Suprapubic skin (tissue), 4 donors: ENCODE data around the gene HOXB6. TPM values are rescaled to one million over a fixed set of nuclear protein-coding genes. Genes with fewer than 3 reads are reported as not detected.

Experiments used
- DNase-seq, 2 donors: peaks; one replicate each; pipeline ENCODE4 v3.0.0-alpha.2; 2019; ENCODE audit warnings: low spot score in 2 of 2
- H3K27ac ChIP-seq: fragments of 200-600 bp; sonication (generic); one replicate; pipeline ENCODE4 v1.5.1; 2019
- H3K27me3 ChIP-seq: fragments of 200-600 bp; sonication (generic); one replicate; pipeline ENCODE4 v1.5.1; 2019
- H3K36me3 ChIP-seq: fragments of 200-600 bp; sonication (generic); one replicate; pipeline ENCODE4 v1.5.1; 2019
- H3K4me1 ChIP-seq: fragments of 200-600 bp; sonication (generic); one replicate; pipeline ENCODE4 v1.5.1; 2019
- H3K4me3 ChIP-seq: fragments of 200-600 bp; sonication (generic); one replicate; pipeline ENCODE4 v1.5.1; 2019; ENCODE audit warnings: mild to moderate bottlenecking
- H3K9me3 ChIP-seq: fragments of 200-600 bp; sonication (generic); one replicate; pipeline ENCODE4 v1.5.1; 2019
- EP300 ChIP-seq: sonication (generic); formaldehyde crosslinking; IDR thresholded peaks from one replicate; pipeline ENCODE4 v1.6.1; 2017; ENCODE audit warnings: antibody characterized with exemption
- POLR2A ChIP-seq, 2 donors: fragments of 450-650 bp; IDR thresholded peaks; one replicate each; pipeline ENCODE4 v1.6.1; 2017; ENCODE audit warnings: antibody characterized with exemption in 2 of 2, mild to moderate bottlenecking in 2 of 2, moderate library complexity in 2 of 2
- POLR2AphosphoS5 ChIP-seq, 3 donors: sonication (generic); formaldehyde crosslinking; IDR thresholded peaks; one replicate each; pipeline ENCODE4 v1.6.1; 2017; ENCODE audit warnings: antibody characterized with exemption in 3 of 3
- WGBS: methylation state at CpG from one replicate; pipeline ENCODE4 v1.1.5; 2018; 5-methylcytosine and 5-hydroxymethylcytosine counted together
- total RNA-seq, 4 donors: library from RNA; depleted of rRNA; stranded (reverse); fragments of >200 nt; gene quantifications; one replicate each; pipeline ENCODE4 v1.1.0, GENCODE V29; 2016
- TF ChIP-seq, protein P1 (sequence below), 2 donors: fragments of 200-600 bp in 1 of 2; fragments of 450-650 bp in 1 of 2; sonication (generic) in 1 of 2; IDR thresholded peaks; one replicate each; pipeline ENCODE4 v1.5.1; 2016 to 2019; ENCODE audit warnings: antibody characterized with exemption in 2 of 2, mild to moderate bottlenecking in 1 of 2, moderate library complexity in 1 of 2

Gene HOXB6
- total RNA-seq, result 1 to 10 TPM in 2 of 4 donors, under 1 TPM in 1, not detected in 1; 0.39 to 4.5 (median 1.3) TPM

DNA sequence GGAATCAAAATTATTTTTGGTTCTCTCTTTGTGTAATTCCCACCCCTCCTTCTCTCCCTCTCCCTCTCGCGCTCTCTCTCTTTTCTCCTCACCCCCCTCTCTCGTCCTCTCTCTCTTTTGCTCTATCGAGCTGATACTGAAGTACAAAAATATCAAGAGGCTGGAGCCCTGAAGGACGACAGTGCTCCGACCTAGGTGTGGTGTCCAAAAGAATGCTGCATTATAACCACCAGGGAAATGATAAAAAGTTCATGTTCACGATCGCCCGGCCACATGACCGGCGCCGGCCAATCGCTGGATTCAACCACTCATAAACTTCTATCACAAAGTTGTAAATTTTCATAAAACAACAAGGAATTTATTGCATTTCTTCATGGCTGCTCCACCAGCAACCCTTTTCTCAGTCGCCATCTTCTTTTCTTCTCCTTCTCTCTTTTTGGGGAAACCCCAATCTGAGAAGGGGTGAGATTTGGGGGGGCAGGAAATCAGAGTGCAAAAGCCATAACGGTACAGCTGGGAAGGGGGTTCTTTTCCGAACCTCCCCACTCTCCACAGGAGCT lies at the start of gene HOXB6:
Gene HOXB6, minus strand, starts transcription at position 217 of the 560 bp plus-strand sequence. CDS start 6,836 bp downstream, outside the sequence.
- 11% methylated on average over 16 of the region's 16 CpGs for WGBS
- Histone ChIP-seq H3K36me3 (no peaks in the 10 kb centered on the region), H3K27me3 (peaks cover 61% of the 10 kb centered on the region), H3K27ac (peak within 1 kb of the TSS; percentile 72), H3K4me1 (peaks cover 38% of the 10 kb centered on the region), H3K9me3 (no peaks in the 10 kb centered on the region), H3K4me3 (peak within 1 kb of the TSS; percentile 54)
- TF ChIP-seq POLR2AphosphoS5 (IDR thresholded peaks at IDR 0.05), result no peak
- TF ChIP-seq POLR2A (IDR thresholded peaks at IDR 0.05), result no peak
- no peak for TF ChIP-seq EP300
- TF ChIP-seq, protein P1, sequence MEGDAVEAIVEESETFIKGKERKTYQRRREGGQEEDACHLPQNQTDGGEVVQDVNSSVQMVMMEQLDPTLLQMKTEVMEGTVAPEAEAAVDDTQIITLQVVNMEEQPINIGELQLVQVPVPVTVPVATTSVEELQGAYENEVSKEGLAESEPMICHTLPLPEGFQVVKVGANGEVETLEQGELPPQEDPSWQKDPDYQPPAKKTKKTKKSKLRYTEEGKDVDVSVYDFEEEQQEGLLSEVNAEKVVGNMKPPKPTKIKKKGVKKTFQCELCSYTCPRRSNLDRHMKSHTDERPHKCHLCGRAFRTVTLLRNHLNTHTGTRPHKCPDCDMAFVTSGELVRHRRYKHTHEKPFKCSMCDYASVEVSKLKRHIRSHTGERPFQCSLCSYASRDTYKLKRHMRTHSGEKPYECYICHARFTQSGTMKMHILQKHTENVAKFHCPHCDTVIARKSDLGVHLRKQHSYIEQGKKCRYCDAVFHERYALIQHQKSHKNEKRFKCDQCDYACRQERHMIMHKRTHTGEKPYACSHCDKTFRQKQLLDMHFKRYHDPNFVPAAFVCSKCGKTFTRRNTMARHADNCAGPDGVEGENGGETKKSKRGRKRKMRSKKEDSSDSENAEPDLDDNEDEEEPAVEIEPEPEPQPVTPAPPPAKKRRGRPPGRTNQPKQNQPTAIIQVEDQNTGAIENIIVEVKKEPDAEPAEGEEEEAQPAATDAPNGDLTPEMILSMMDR (IDR thresholded peaks at IDR 0.05), result peak in 1 of 2 donors; percentile 1
- DNase-seq, result no peak

DNA sequence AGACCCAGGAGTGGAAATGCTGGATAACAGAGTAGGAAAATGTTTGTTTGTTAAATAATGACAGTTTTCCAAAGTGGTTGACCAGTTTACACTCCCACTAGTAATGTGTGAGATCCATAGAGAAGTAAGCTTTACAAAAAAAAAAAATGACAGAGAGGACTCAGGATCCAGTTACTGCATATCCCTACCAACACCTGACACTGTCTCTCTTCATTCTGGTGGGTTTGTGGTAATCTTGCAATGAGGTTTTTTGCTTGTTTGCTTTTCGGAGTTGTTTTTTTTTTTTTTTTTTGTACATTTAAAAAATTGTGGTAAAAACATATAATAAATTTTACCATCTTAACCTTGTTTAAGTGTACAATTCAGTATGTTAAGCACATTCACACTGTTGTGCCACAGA lies 45.0 kb upstream of the HOXB6 start:
- Histone ChIP-seq H3K9me3 (no peaks in the 10 kb centered on the region), H3K27ac (no peak overlapping the region), H3K27me3 (peaks cover 71% of the 10 kb centered on the region), H3K4me3 (no peak overlapping the region), H3K36me3 (no peaks in the 10 kb centered on the region), H3K4me1 (peaks cover 18% of the 10 kb centered on the region)
- WGBS, result 86% methylated on average over 1 of the region's 1 CpG
- TF ChIP-seq, protein P1 (IDR thresholded peaks at IDR 0.05), result no peak
- TF ChIP-seq EP300, result no peak
- no peak for TF ChIP-seq POLR2AphosphoS5 (IDR thresholded peaks at IDR 0.05)
- no peak for TF ChIP-seq POLR2A (IDR thresholded peaks at IDR 0.05)
- DNase-seq, result no peak

DNA sequence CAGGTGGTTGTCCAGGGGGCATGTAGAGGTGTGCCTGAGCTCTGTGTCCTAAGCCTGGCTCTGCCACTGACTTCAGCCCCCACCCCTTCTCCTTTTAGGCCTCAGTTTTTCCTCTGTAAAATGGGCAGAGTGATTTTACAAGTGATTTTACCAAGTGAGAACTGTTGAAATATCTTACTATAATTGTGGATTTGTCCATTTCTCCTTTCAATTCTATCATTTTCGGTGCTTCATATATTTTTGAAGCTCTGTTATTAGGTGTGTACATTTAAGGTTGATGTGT lies 43.1 kb upstream of the HOXB6 start:
- H3K9me3 ChIP-seq, result no peaks in the 10 kb centered on the region
- TF ChIP-seq POLR2AphosphoS5 (IDR thresholded peaks at IDR 0.05) (no peak), EP300 (no peak), POLR2A (IDR thresholded peaks at IDR 0.05) (no peak)
- TF ChIP-seq, protein P1 (IDR thresholded peaks at IDR 0.05), result no peak
- peaks cover 86% of the 10 kb centered on the region for H3K27me3 ChIP-seq
- peak overlapping the region; percentile 44 for H3K4me3 ChIP-seq
- 58% methylated on average over 1 of the region's 1 CpG for WGBS
- H3K27ac ChIP-seq, result no peak overlapping the region
- DNase-seq, result no peak
- H3K4me1 ChIP-seq, result peaks cover 18% of the 10 kb centered on the region
- no peaks in the 10 kb centered on the region for H3K36me3 ChIP-seq

DNA sequence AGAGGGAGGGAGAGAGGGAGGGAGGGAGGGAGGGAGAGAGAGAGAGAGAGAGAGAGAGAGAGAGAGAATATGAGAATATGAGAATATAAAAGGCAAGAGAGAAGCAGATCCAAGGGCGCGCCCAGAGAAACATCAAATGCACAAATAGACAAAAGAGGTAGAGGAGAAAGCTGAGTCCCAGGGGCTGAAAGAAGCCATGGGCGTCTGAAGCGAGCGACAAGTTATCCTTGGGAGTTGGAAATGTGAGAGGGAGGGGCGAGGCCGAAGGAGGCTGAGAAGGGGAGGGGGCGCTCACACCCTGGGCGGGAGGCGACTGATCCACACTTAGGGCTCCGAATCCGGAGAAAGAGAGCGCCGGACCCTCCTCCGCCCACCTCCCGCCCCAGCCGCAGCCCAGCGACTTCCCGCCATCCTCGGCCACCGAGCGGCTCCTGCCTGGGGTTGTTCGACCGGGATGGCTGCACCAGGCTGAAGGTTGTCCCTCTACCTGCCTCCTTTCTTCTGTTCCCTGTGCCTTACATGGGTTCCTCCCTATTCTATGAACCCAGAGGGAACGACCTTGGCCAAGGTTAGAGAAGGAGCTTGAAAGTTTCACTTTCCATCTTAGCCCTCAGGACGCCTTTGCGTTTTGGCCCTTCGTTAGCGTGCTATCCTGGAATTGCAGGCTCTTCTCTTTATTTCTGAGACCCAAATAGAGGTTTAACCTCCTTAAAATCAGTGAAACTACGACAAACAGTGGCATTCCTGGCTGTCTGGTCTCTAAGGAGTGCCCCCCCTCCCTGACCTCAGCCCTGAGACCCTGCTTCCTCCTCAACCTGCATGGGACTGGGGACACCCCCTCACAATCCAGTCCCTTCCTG lies 42.5 kb upstream of the HOXB6 start:
- Histone ChIP-seq H3K27me3 (peaks cover 91% of the 10 kb centered on the region), H3K4me3 (peak overlapping the region; percentile 44), H3K4me1 (peaks cover 18% of the 10 kb centered on the region), H3K9me3 (no peaks in the 10 kb centered on the region), H3K36me3 (no peaks in the 10 kb centered on the region), H3K27ac (no peak overlapping the region)
- TF ChIP-seq POLR2A (IDR thresholded peaks at IDR 0.05), result no peak
- TF ChIP-seq EP300, result no peak
- no peak for TF ChIP-seq POLR2AphosphoS5 (IDR thresholded peaks at IDR 0.05)
- TF ChIP-seq, protein P1 (IDR thresholded peaks at IDR 0.05), result no peak
- 2% methylated on average over 25 of the region's 30 CpGs for WGBS
- no peak for DNase-seq
